ENCODE measurements around the gene CFAP157. TPM values are rescaled to one million over a fixed set of nuclear protein-coding genes. Genes with fewer than 3 reads are reported as not detected.

Gene CFAP157
- total RNA-seq, 1 donor from 2014 or later, result 0.34 TPM

GRCh38 chr9:127758843-127759242 lies 52.1 kb downstream of the CFAP157 start:
- Mint-ChIP-seq H3K36me3 (no peaks in the 10 kb centered on the region), H3K9me3 (no peaks in the 10 kb centered on the region), H3K27ac (no peak overlapping the region), H3K27me3 (ENCODE audit: low read depth) (peaks cover 57% of the 10 kb centered on the region), H3K4me3 (no peak overlapping the region), H3K4me1 (peaks cover 7% of the 10 kb centered on the region)
- TF ChIP-seq, protein P1, sequence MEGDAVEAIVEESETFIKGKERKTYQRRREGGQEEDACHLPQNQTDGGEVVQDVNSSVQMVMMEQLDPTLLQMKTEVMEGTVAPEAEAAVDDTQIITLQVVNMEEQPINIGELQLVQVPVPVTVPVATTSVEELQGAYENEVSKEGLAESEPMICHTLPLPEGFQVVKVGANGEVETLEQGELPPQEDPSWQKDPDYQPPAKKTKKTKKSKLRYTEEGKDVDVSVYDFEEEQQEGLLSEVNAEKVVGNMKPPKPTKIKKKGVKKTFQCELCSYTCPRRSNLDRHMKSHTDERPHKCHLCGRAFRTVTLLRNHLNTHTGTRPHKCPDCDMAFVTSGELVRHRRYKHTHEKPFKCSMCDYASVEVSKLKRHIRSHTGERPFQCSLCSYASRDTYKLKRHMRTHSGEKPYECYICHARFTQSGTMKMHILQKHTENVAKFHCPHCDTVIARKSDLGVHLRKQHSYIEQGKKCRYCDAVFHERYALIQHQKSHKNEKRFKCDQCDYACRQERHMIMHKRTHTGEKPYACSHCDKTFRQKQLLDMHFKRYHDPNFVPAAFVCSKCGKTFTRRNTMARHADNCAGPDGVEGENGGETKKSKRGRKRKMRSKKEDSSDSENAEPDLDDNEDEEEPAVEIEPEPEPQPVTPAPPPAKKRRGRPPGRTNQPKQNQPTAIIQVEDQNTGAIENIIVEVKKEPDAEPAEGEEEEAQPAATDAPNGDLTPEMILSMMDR (IDR thresholded peaks at IDR 0.05; ENCODE audit: unreplicated experiment), result no peak
- no peak for DNase-seq (ENCODE audit: low spot score in 2 of 2, unreplicated experiment in 2 of 2)

- TF ChIP-seq, protein P1 (IDR thresholded peaks at IDR 0.05; ENCODE audit: unreplicated experiment), result no peak
- Mint-ChIP-seq H3K27ac (no peak overlapping the region), H3K4me3 (no peak overlapping the region), H3K27me3 (ENCODE audit: low read depth) (peaks cover 47% of the 10 kb centered on the region), H3K4me1 (peaks cover 7% of the 10 kb centered on the region), H3K36me3 (no peaks in the 10 kb centered on the region), H3K9me3 (no peaks in the 10 kb centered on the region)
- no peak for DNase-seq (ENCODE audit: low spot score in 2 of 2, unreplicated experiment in 2 of 2)
Observed at GRCh38 chr9:127761061-127761460, 54.3 kb downstream of the CFAP157 start.

DNA sequence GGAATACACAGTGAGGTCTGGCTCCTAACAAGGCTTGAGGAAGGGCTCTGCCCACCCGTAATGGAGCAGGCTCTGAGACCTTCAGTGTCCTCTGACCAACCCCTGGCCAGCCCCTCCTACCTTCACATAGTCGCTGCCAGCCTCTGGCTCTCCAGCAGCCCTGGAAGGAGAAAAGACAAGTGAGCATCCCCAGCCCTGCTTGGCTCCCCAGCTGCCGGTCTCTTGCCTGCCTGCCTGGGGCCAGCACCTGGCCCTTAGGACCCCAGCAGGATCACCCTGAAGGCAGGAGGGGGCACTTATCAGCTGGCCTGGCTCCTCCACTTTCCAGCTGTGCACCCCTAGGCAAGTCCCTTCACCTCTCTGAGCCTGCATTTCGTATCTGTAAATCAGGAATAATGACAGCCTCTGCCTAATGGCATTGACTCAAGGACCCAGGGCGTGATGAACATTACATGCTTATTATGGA lies 54.7 kb downstream of the CFAP157 start:
- DNase-seq (ENCODE audit: low spot score in 2 of 2, unreplicated experiment in 2 of 2), result no peak
- H3K9me3 Mint-ChIP-seq, result no peaks in the 10 kb centered on the region
- peaks cover 43% of the 10 kb centered on the region for H3K27me3 Mint-ChIP-seq (ENCODE audit: low read depth)
- H3K4me1 Mint-ChIP-seq, result peaks cover 7% of the 10 kb centered on the region
- TF ChIP-seq, protein P1 (IDR thresholded peaks at IDR 0.05; ENCODE audit: unreplicated experiment), result no peak
- no peaks in the 10 kb centered on the region for H3K36me3 Mint-ChIP-seq
- H3K4me3 Mint-ChIP-seq, result no peak overlapping the region
- no peak overlapping the region for H3K27ac Mint-ChIP-seq

DNA sequence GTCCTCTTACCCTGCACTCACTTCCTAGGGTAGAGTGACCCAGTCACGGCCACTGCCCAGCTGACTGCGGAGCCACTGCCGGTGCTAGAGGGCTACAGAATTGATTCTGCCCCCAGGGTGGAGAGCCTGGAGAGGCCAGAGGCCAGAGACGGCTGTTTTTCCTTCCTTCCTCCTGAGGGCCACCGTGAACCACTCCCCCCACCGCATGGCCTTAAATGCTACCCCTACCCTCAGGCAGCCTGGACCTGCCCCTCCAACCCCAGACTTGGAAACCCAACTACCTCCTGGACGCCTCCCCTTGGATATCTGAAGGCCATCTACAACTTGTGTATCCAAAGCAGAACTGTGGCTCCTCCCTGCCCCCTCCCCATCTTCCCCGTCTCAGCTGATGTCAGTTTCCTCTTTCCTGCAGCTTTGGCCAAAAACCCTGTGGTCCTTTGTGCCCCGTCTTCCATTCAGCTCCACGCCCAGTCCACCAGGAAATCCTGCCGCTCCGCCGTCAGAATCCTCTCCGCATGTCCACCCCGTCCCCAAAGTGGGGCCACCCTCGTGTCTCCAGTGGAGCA lies 55.4 kb downstream of the CFAP157 start:
- Mint-ChIP-seq H3K27me3 (ENCODE audit: low read depth) (peaks cover 37% of the 10 kb centered on the region), H3K4me3 (no peak overlapping the region), H3K36me3 (no peaks in the 10 kb centered on the region), H3K9me3 (no peaks in the 10 kb centered on the region), H3K27ac (no peak overlapping the region), H3K4me1 (peaks cover 11% of the 10 kb centered on the region)
- no peak for DNase-seq (ENCODE audit: low spot score in 2 of 2, unreplicated experiment in 2 of 2)
- TF ChIP-seq, protein P1 (IDR thresholded peaks at IDR 0.05; ENCODE audit: unreplicated experiment), result no peak

- Mint-ChIP-seq H3K4me1 (peaks cover 28% of the 10 kb centered on the region), H3K27ac (peak overlapping the region; percentile 56), H3K9me3 (no peaks in the 10 kb centered on the region), H3K27me3 (ENCODE audit: low read depth) (peaks cover 28% of the 10 kb centered on the region), H3K4me3 (no peak overlapping the region), H3K36me3 (no peaks in the 10 kb centered on the region)
- no peak for DNase-seq (ENCODE audit: low spot score in 2 of 2, unreplicated experiment in 2 of 2)
- TF ChIP-seq, protein P1 (IDR thresholded peaks at IDR 0.05; ENCODE audit: unreplicated experiment), result no peak
Observed at GRCh38 chr9:127763918-127764384, 57.2 kb downstream of the CFAP157 start.

Measured in mesothelial cell of epicardium (in vitro differentiated cells).